A549 (cell line): ENCODE measurements around the gene PRMT7.

ENCODE experiments used
- GATA3 ChIP-seq: IDR thresholded peaks from 2 replicates; pipeline ENCODE4 v1.6.1; 2012; ENCODE audit warnings: borderline replicate concordance
- HOXA7 ChIP-seq: fragments of 250-450 bp; sonication (Bioruptor Pico); IDR thresholded peaks from 2 replicates; pipeline ENCODE4 v1.5.0; 2020; ENCODE audit warnings: mild to moderate bottlenecking, moderate library complexity
- POLR2A ChIP-seq: IDR thresholded peaks from 2 replicates; pipeline ENCODE4 v1.6.1; 2012; ENCODE audit warnings: mild to moderate bottlenecking, low read length
- POLR2AphosphoS2 ChIP-seq: conservative IDR thresholded peaks from 2 replicates; pipeline ENCODE4 v1.6.1; 2012; ENCODE audit warnings: low read length, improper control_type of control experiment, inconsistent platforms
- TF ChIP-seq, protein P1 (sequence below): fragments of 450-650 bp; IDR thresholded peaks from 2 replicates; pipeline ENCODE4 v1.6.1; 2014; ENCODE audit warnings: antibody characterized with exemption
- TF ChIP-seq, protein P2 (sequence below): fragments of >200 bp; sonication (Bioruptor Twin); formaldehyde crosslinking; IDR thresholded peaks from 3 replicates; pipeline ENCODE4 v1.5.1; 2016
- TF ChIP-seq, protein P3 (sequence below): IDR thresholded peaks from 2 replicates; pipeline ENCODE4 v1.6.1; 2012

DNA sequence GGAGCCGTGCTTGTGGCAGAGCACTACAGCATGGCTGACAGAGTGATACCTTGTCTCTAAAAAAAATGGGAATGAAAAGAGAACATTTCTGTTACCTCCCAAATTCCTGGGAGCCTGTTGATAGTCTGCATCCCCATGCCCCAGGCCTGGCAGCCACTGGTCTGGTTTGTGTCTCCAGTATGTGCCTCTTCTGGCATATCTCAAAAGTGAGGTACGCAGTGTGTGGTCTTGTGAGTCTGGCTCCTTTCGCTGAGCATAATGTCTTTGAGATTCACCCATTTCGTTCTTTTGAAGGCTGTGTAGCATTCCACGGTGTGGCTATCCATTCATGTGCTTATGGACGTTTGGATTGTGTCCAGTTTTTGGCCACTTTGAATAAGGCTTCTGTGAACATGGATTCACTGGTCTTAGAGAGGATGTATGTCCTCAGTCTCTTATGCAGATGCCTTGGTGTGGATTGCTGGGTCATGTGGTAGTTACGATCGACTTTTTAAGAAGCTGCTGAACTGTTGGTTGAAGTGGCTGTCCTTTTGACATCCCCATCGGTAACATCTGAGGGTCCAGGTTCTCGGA is 39.1 kb downstream of the PRMT7 start:
- TF ChIP-seq GATA3 (no peak), POLR2AphosphoS2 (no peak), HOXA7 (CRISPR knock-in tag) (no peak), POLR2A (no peak; the same call in 1 of the 2 replicates)
- TF ChIP-seq, protein P1, sequence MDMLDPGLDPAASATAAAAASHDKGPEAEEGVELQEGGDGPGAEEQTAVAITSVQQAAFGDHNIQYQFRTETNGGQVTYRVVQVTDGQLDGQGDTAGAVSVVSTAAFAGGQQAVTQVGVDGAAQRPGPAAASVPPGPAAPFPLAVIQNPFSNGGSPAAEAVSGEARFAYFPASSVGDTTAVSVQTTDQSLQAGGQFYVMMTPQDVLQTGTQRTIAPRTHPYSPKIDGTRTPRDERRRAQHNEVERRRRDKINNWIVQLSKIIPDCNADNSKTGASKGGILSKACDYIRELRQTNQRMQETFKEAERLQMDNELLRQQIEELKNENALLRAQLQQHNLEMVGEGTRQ = no peak
- TF ChIP-seq, protein P2, sequence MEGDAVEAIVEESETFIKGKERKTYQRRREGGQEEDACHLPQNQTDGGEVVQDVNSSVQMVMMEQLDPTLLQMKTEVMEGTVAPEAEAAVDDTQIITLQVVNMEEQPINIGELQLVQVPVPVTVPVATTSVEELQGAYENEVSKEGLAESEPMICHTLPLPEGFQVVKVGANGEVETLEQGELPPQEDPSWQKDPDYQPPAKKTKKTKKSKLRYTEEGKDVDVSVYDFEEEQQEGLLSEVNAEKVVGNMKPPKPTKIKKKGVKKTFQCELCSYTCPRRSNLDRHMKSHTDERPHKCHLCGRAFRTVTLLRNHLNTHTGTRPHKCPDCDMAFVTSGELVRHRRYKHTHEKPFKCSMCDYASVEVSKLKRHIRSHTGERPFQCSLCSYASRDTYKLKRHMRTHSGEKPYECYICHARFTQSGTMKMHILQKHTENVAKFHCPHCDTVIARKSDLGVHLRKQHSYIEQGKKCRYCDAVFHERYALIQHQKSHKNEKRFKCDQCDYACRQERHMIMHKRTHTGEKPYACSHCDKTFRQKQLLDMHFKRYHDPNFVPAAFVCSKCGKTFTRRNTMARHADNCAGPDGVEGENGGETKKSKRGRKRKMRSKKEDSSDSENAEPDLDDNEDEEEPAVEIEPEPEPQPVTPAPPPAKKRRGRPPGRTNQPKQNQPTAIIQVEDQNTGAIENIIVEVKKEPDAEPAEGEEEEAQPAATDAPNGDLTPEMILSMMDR = no peak
- TF ChIP-seq, protein P3, sequence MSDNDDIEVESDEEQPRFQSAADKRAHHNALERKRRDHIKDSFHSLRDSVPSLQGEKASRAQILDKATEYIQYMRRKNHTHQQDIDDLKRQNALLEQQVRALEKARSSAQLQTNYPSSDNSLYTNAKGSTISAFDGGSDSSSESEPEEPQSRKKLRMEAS = no peak
